Lower lobe of right lung (tissue), 2 donors: ENCODE data around the gene CPSF6. TPM values are rescaled to one million over a fixed set of nuclear protein-coding genes. Genes with fewer than 3 reads are reported as not detected.
A peak's percentile ranks its signal among the peaks of the same experiment; 100 is the strongest.

ENCODE experiments used
- ATAC-seq, 2 donors: fragments of 200-7000 bp; cut with Tn5 transposase; one replicate each; pipeline ENCODE4 v1.9.1; 2020 to 2022; ENCODE audit warnings: mild to moderate bottlenecking in 2 of 2, moderate library complexity in 2 of 2
- DNase-seq: peaks from one replicate; pipeline ENCODE4 v3.0.0-alpha.2; 2020
- H3K27ac ChIP-seq: fragments of 200-600 bp; one replicate; pipeline ENCODE4 v1.8.0; 2022
- H3K27me3 ChIP-seq: fragments of 200-600 bp; one replicate; pipeline ENCODE4 v1.8.0; 2022; ENCODE audit warnings: low read depth
- H3K36me3 ChIP-seq: fragments of 200-600 bp; one replicate; pipeline ENCODE4 v1.8.0; 2022; ENCODE audit warnings: mild to moderate bottlenecking
- H3K4me1 ChIP-seq: fragments of 200-600 bp; one replicate; pipeline ENCODE4 v1.8.0; 2022
- H3K4me3 ChIP-seq: fragments of 200-600 bp; one replicate; pipeline ENCODE4 v1.8.0; 2022; ENCODE audit warnings: mild to moderate bottlenecking
- H3K9me3 ChIP-seq: fragments of 200-600 bp; one replicate; pipeline ENCODE4 v1.8.0; 2022
- CTCF ChIP-seq: fragments of 200-600 bp; IDR thresholded peaks from one replicate; pipeline ENCODE4 v1.8.0; 2022; ENCODE audit warnings: antibody characterized with exemption, mild to moderate bottlenecking
- intact Hi-C: fragments of 100-400 bp; cut with DNase I; formaldehyde crosslinking; loops from one replicate; pipeline ENCODE4 v1.11.0; 2022
- total RNA-seq: library from RNA; stranded (reverse); fragmentation: NEBNext Ultra II Directional; extraction: Animal tissue kit (Norgen Biotek cat#: 25700); gene quantifications from one replicate; pipeline ENCODE4 v1.2.1, GENCODE V29; 2021
- donor health status: DM: no; HTN: yes; CAD: no; lungs with severe emphysema.

CPSF6 gene
- total RNA-seq, 1 donor from 2014 or later = 59.1 TPM

GRCh38 chr12:69252033-69252432, 12.7 kb downstream of the CPSF6 start:
- DNase-seq (no peak), ATAC-seq (peak; percentile 38 to 71)
- Histone ChIP-seq H3K4me3 (no peak overlapping the region), H3K27me3 (no peaks in the 10 kb centered on the region), H3K36me3 (peaks cover 33% of the 10 kb centered on the region), H3K27ac (no peak overlapping the region), H3K4me1 (peaks cover 43% of the 10 kb centered on the region), H3K9me3 (no peaks in the 10 kb centered on the region)
- intact Hi-C loops = no loop called here
- TF ChIP-seq CTCF = no peak

DNA sequence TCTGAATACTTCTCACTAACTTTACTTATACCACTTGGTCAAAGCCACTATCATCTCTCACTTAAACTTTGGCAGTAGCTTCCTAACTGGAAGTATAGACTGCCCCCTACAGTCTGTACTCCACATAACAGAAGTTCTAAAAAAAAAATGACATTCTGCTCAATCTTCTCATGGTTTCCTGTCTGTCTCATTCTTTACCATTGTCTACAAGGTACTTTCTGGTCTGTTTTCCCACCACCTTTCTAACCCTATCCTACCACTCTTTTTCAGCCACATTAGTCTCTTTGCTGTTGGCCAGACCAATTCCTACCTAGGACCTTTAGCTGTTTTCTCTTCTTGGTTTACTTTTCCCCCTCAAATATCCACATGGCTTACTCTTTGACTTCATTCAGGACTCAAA, 14.7 kb downstream of the CPSF6 start:
- peak; percentile 63 for TF ChIP-seq CTCF
- intact Hi-C loops = no loop called here
- H3K36me3 ChIP-seq = peaks cover 54% of the 10 kb centered on the region
- no peaks in the 10 kb centered on the region for H3K9me3 ChIP-seq
- H3K27me3 ChIP-seq = no peaks in the 10 kb centered on the region
- H3K4me1 ChIP-seq = peaks cover 34% of the 10 kb centered on the region
- no peak overlapping the region for H3K27ac ChIP-seq
- peak; percentile 70 to 82 for ATAC-seq
- no peak for DNase-seq
- H3K4me3 ChIP-seq = no peak overlapping the region

- Histone ChIP-seq H3K27ac (no peak overlapping the region), H3K4me3 (no peak overlapping the region), H3K9me3 (no peaks in the 10 kb centered on the region), H3K36me3 (peaks cover 62% of the 10 kb centered on the region), H3K27me3 (no peaks in the 10 kb centered on the region), H3K4me1 (peaks cover 34% of the 10 kb centered on the region)
- TF ChIP-seq CTCF = no peak
- DNase-seq (no peak), ATAC-seq (no peak)
- intact Hi-C loops = no loop called here
Measured at GRCh38 chr12:69254862-69255261, 15.5 kb downstream of the CPSF6 start.

GRCh38 chr12:69258655-69259054, 19.3 kb downstream of the CPSF6 start:
- H3K27me3 ChIP-seq = no peaks in the 10 kb centered on the region
- H3K4me3 ChIP-seq = no peak overlapping the region
- peaks cover 15% of the 10 kb centered on the region for H3K4me1 ChIP-seq
- ATAC-seq (peak in 1 of 2 donors; percentile 17), DNase-seq (no peak)
- H3K27ac ChIP-seq = no peak overlapping the region
- peaks cover 93% of the 10 kb centered on the region for H3K36me3 ChIP-seq
- H3K9me3 ChIP-seq = no peaks in the 10 kb centered on the region
- intact Hi-C loops = no loop called here
- no peak for TF ChIP-seq CTCF

- H3K9me3 ChIP-seq = no peaks in the 10 kb centered on the region
- H3K4me1 ChIP-seq = peaks cover 6% of the 10 kb centered on the region
- no peak for TF ChIP-seq CTCF
- no peaks in the 10 kb centered on the region for H3K27me3 ChIP-seq
- H3K4me3 ChIP-seq = no peak overlapping the region
- intact Hi-C loops = no loop called here
- ATAC-seq (no peak), DNase-seq (no peak)
- peaks cover 82% of the 10 kb centered on the region for H3K36me3 ChIP-seq
- H3K27ac ChIP-seq = no peak overlapping the region
Measured at GRCh38 chr12:69262264-69262974, 23.1 kb downstream of the CPSF6 start.
